HFFc6 (cell line): ENCODE measurements around the gene VENTX. TPM values are rescaled to one million over a fixed set of nuclear protein-coding genes. Genes with fewer than 3 reads are reported as not detected.

Experiments
- DNase-seq: peaks from one replicate; pipeline ENCODE4 v3.0.0-alpha.2; 2018
- H3K27ac Mint-ChIP-seq: 2 replicates; pipeline ENCODE4 v1.8.0; 2020; ENCODE audit warnings: mild to moderate bottlenecking, mixed read lengths
- H3K27me3 Mint-ChIP-seq: 2 replicates; pipeline ENCODE4 v1.8.0; 2021; ENCODE audit warnings: mild to moderate bottlenecking, moderate library complexity, mixed read lengths; ENCODE audit not compliant: insufficient read depth
- H3K36me3 Mint-ChIP-seq: 2 replicates; pipeline ENCODE4 v1.8.0; 2021; ENCODE audit warnings: low read depth, mixed read lengths
- H3K4me1 Mint-ChIP-seq: 2 replicates; pipeline ENCODE4 v1.8.0; 2020; ENCODE audit warnings: low read depth, mixed read lengths
- H3K4me3 Mint-ChIP-seq: 2 replicates; pipeline ENCODE4 v1.8.0; 2020; ENCODE audit warnings: mild to moderate bottlenecking, moderate library complexity, mixed read lengths
- H3K9me3 Mint-ChIP-seq: 2 replicates; pipeline ENCODE4 v1.8.0; 2020; ENCODE audit warnings: mild to moderate bottlenecking, mixed read lengths
- CTCF ChIP-seq: fragments of 200-600 bp; sonication (generic); IDR thresholded peaks from 2 replicates; pipeline ENCODE4 v1.5.0; 2021; ENCODE audit warnings: antibody characterized with exemption, mild to moderate bottlenecking
- total RNA-seq, 6 experiments: library from RNA; stranded (reverse); fragmentation: NEBNext Ultra II Directional; extraction: Animal tissue kit (Norgen Biotek cat#: 25700); gene quantifications; 2 replicates in 1 of 6; 3 replicates in 5 of 6; pipeline ENCODE4 v1.2.3, GENCODE V29; 2021

VENTX gene
- total RNA-seq, 6 experiments from 2014 or later = not detected

GRCh38 chr10:133272301-133272963 lies 34.8 kb downstream of the VENTX start:
- no peak for DNase-seq
- Mint-ChIP-seq H3K27ac (no peak overlapping the region), H3K9me3 (no peaks in the 10 kb centered on the region), H3K4me1 (no peaks in the 10 kb centered on the region), H3K27me3 (no peaks in the 10 kb centered on the region), H3K4me3 (no peak overlapping the region), H3K36me3 (no peaks in the 10 kb centered on the region)
- TF ChIP-seq CTCF = no peak

DNA sequence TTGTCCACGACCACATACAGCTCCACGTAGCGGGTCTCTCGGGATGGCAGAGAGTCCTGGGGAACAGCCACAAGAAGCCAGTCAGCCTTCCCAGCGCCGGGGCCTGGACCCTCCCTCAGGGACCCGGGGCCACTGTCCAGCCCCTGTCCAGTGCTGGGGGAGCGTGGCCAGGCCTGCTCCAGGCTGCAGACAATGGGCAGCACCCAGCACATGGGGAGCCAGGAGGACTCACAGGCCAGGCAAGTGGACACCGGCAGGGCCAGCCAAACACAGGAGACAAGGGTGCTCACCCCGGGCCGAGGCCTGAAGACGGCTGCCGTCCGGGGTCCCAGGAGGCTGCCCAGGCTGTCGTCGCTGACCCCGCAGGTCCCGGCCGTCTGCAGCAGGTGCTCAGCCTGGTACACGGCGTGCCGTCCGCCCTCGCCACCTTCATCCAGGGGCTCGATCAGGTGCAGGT lies 35.3 kb downstream of the VENTX start:
- Mint-ChIP-seq H3K4me3 (no peak overlapping the region), H3K27me3 (no peaks in the 10 kb centered on the region), H3K4me1 (peaks cover 2% of the 10 kb centered on the region), H3K36me3 (no peaks in the 10 kb centered on the region), H3K27ac (no peak overlapping the region), H3K9me3 (no peaks in the 10 kb centered on the region)
- TF ChIP-seq CTCF = no peak
- no peak for DNase-seq

GRCh38 chr10:133273534-133274143 lies 36.0 kb downstream of the VENTX start:
- H3K4me3 Mint-ChIP-seq = no peak overlapping the region
- H3K27ac Mint-ChIP-seq = no peak overlapping the region
- no peak for TF ChIP-seq CTCF
- DNase-seq = no peak
- H3K4me1 Mint-ChIP-seq = peaks cover 8% of the 10 kb centered on the region
- no peaks in the 10 kb centered on the region for H3K27me3 Mint-ChIP-seq
- H3K9me3 Mint-ChIP-seq = no peaks in the 10 kb centered on the region
- no peaks in the 10 kb centered on the region for H3K36me3 Mint-ChIP-seq

- peaks cover 12% of the 10 kb centered on the region for H3K4me1 Mint-ChIP-seq
- H3K4me3 Mint-ChIP-seq = no peak overlapping the region
- H3K9me3 Mint-ChIP-seq = no peaks in the 10 kb centered on the region
- DNase-seq = no peak
- TF ChIP-seq CTCF = no peak
- H3K36me3 Mint-ChIP-seq = no peaks in the 10 kb centered on the region
- H3K27ac Mint-ChIP-seq = no peak overlapping the region
- H3K27me3 Mint-ChIP-seq = no peaks in the 10 kb centered on the region
Measured at GRCh38 chr10:133274751-133275683, 37.4 kb downstream of the VENTX start.

DNA sequence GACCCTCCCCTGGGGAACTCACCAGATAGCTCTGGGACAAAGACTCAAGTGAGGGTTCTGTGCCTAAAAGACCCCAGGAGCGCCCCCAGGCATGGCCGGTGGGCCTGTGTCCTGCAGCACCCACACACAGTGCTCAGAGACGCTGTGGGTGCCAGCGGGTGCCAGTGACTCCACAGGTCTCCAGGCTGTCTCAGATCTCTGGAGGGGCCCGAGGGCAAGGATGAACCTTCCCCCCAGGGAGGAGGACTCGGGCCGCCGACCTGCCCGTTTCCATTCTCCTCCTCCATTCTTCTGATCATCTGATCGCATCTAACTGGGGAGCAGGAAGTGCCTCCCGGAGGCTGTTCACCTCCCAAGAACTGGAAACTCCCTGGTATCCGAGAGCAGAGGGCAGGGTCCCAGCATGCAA lies 38.0 kb downstream of the VENTX start:
- Mint-ChIP-seq H3K36me3 (no peaks in the 10 kb centered on the region), H3K27me3 (no peaks in the 10 kb centered on the region), H3K4me3 (no peak overlapping the region), H3K4me1 (peaks cover 12% of the 10 kb centered on the region), H3K27ac (no peak overlapping the region), H3K9me3 (no peaks in the 10 kb centered on the region)
- no peak for TF ChIP-seq CTCF
- DNase-seq = no peak
